ENCODE results near the gene SPTB.

The SPTB gene

DNA sequence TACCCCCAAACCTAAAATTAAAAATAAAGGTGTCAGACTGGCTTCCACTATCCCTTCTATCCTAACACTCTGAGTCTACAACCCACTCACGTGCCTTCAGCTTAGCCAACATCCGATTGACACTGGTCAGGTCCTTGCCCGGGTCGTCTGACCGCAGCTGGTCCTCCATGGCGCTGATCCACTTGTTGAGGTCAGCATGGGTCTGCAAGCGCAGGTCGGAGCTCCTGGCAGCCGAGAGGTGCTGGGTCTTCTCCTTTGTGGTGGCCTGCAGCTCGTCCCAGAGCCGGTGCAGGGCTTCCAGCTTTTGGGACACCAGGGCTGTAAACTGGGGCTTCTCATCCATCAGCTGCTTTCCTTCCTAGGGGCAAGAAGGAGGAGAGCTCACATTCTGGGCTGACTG, 97.5 kb downstream of the SPTB start:
- no peak for DNase-seq

DNA sequence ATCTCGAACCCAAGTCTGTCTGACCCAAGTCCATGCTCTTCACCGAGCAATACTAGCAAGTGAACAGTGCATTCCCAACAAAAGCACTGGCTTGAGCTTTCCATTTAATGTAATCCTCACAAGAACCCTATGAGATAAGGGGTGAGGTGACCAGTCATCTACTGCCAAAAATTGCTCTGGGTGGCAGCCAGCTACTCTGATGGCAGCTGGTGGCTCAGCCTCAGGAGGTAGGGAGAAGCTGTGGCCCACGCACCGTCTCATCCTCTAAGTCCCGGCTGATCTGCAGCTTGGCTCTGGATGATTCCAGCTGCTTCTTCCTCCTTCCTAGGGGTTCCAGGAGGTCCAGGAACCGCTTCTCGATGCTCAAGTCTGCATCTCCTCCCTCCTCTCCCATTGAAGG, 100.2 kb downstream of the SPTB start:
- DNase-seq = no peak

DNA sequence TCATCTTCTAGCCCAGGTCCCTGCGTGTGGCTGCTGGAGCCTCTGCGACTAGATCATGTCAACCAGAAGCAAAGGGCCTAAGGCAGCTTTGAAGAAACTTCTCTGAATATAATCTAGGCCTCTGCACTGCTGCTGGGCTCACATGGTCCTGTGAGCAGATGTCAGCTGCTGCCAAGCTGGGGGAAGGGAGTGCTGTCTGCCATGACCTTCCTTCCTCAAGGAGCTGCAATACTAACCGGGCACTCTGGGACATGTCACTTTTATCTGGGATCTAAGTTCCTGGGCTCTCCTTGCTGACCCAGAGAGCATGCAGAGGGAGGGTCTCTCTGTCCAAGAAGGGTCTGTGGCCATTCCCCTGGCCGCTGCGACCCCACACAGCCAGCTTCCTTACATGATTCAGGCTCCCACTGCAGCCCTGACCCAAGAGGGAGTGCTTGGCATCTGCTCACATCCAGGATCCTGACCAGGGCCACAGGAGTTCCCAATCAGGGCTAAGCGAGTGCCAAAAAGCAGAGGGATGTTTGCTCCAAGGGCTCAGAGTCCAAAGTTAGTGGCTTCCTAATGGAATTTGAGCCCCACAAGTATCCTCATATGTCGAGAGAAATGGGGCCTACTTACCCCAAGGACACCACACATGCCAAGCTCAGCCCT, 101.5 kb downstream of the SPTB start:
- no peak for DNase-seq

DNA sequence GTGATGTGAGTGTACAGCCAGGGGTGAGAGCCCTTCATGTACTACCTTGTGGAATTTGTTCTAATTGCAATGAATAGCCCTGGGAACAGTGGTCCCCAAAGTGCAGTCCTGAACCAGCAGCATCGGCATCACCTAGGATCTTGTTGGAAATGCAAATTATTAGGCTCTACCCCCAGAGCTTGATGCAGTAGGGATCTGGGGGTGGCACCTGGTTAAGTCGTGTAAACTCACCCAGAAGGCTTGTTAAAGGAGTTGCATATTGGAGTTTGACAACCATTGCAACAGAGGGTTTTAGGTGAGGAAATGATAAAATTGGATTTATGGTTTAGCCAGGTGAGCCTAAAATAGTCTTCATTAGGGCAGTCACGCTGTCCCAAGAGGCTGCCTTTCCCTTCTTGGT, 102.2 kb downstream of the SPTB start:
- DNase-seq = no peak

DNA sequence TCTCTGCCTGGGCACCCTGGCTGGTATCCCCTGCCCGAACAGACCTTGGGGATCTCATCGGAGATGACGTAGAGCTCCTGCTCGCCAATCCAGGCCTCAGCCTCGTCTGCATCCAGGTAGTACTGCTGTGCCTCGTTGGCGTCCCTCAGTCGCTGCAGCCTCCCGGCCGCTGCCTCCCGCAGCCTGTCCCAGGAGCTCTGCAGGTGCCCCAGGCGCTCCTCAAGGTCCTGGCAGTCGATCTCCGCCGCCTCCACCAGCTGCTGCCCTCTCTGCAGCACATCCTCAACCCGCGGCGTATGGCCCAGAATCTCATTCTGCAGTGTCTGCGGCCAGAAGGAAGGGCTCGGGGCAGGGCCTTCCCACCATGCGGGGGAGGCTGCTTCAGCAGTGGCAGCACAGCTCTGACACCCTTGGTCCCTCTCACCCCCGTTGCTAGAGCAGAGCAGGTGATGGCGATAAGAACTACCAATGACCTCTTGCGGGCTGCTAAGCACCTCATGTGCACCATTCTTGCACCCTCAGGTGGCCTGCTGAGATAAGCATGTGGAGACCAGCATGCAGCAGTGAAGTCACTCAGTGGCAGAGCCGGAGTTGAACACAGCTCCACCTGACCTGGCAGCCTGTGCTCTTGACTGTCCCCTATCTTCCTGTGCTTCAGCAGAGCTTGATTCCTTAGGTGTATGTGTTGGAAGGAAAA, 104.5 kb downstream of the SPTB start:
- DNase-seq = no peak

DNA sequence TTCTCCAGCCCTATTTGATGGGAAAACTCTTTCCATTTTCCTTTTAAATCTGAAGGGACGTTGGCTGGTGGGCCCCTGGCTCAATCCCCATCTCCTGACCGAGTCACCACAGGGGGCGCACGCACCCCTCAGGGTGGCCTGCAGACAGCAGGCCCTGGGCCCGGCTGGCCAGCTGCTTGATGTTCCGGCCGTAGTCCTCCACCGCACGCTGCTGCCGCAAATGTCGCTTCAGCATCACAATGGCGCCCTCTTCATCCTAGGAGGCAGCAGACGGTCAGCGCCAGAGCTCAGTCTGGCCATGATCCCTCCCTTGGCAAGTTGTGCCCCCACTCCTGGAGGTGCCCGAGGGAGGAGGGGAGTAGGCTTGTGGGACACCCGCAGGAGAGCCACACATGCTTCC, 105.4 kb downstream of the SPTB start:
- no peak for DNase-seq

DNA sequence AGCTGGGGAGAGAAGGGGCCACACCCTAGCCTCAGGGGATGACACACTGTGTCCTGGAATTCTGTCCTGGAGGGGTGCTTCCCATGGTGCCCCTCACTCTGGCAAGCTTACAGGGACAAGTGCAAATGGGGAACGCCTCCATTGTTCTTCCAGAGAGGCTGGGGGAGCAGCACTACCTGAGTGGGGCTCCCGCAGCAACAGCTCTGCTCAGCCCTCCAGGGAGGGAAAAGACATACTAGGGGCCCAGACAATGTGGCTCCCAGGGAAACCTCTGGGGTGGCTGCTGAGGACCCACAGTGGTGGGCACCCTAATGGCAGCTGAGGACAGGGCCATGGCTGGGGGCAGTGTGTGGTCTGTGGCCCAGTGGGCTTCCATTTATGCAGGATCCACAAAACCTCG, 106.1 kb downstream of the SPTB start:
- DNase-seq = no peak

DNA sequence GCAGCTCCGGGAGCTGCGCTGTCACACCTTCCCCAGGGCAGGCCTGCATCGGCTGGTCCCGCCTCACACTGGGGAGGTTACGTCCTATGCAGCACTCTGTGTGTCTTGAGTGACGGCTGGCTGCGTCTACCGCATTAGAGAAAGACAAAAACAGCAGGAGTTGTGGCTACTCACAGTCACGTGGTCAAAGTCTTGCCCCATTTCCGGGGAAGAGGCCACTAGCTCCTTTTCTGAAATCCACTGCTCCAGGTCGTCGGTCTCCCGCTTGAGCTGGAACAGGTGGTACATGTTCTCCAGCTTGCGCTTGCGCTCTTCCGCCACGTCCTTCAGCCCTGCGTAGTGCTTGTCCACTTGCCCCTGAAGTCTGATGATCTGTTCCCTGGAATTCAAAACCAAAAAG, 106.7 kb downstream of the SPTB start:
- DNase-seq = no peak

DNA sequence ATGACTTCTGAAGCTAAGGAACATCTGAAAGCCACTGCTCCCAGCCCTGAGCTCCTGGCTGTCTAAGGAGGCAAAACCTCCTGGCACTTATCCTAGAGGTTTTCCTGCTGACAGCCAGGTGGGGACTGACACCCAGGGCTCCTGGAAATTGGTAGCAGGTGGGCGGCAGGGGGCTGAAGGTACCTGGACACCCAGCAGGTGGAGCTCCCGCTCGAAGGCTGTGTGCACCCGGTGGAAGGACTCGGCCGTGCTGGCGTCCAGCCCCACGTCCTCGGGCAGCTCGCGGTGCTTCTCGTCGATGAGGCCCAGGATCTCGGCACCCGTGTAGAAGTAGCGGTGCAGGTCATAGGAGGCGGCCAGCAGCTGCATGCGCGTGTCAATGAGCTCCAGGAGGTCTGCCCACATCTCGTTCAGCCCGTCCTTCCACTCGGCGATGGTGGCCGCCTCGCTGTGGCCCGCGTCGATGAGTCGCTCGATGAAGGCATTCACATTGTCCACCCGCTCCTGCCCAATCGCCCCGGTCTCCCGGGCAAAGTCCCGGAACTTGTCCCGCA, 107.2 kb downstream of the SPTB start:
- DNase-seq = no peak

DNA sequence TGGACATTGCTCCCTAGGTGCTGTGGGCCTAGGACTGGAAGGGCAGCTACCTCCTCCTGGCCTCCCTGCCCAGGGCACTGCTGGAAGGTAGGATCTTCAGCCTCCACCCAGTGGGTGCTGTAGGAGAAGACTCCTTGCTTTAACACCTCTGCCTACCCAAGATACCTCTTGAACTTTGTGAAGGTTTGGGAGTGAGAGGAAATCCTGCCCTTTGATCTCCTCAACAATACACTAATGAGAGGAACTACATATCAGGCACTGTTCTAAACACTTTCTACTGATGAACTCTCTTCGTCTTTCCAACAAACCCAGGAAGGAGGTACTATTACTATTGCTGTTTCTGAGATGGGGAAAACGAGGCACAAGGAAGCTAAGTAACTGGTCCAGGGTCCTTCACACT, 108.5 kb downstream of the SPTB start:
- no peak for DNase-seq

DNA sequence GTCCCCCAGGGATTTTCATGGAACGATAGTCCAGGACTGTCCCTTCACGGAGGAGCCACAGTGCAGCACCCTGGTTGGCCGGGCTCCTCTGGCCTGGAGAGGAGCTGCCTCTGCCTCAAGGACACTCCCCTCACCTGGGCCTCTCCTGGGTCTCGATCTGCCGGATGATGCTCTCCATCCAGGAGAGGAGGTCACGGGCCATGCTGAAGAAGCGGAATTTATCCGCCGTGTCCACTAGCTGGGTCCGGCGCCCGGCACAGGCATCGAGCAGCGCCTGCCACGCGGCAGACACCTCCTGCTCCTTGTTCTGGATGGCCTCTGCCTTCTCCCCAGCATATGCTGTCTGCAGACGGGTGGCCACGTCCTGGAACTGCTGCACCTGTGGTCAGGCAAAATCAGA, 109.0 kb downstream of the SPTB start:
- DNase-seq = no peak

DNA sequence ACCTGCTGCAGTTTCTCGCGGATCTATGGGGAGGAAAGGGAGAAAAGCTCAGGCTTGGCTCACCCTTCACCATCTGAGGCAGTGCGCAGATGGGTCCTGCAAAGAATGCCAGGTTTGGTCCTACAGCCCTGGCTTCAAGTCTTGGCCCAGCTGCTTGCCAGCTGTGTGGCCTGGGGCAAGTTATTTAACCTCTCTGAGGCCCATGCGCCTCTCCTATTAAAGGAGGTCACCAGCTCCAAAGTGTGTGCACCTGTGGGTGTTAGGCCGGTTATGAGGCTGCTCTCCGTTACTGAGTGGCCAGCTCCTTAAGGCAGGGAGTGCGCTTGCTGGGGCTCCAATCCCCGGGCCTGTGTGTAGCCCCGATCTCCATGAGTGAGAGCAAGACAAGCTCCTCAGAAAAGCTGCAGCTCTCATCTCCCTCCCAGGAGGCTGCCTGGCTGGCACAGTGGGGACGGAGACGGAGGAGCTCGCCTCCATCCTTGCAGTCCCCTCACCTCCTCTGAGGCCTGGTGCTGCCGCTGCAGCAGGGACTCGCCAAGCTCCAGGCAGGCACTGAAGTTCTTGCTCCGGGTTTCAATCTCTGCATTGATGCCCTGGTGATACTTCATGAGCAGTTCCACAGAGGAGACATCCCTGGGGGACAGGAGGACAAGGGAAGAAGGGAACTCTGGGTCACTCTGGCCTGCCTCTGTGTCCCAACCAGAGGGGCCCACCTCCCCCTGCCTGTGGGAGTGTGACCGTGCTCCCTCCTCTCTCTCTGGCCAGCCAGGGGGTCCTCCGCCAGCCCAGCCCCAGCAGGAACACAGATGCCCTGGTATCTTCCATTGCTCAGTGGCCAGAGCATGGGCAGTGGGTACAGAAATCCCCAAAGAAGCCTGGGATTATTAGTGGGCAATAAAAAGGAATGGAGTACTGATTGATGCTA, 110.3 kb downstream of the SPTB start:
- no peak for DNase-seq

DNA sequence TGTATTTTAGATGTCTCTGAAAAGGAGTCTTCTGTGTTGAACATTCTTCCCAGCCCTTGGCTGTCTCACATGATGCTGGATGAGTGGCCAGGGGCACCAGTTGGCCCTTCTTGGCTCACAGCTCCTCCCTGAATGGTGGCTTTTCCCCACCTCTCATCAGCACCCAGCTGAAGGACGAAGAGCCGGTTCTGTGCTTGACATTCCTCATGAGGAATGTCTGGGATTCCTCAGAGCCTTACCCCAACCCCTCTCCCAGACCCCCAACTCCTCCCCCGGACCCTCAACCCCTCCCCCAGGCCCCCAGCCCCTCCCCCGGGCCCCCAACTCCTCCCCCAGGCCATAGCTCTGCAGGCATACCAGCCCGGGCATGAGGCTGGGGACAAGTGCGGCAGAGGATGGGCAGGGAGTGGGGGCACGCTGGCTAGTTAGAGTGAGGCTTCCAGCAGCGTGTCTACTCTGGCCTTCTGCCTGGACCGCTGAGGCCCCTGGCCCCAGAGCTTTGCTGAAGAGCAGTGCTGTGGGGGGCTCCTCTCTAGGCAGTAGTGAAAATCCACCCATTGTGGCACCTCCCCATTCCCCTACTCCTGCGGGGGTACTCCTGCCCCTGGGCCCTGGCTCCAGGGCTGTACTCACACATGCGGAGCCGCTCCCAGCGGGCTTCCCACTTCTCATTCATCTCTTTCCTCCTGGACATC, 111.2 kb downstream of the SPTB start:
- DNase-seq = no peak

DNA sequence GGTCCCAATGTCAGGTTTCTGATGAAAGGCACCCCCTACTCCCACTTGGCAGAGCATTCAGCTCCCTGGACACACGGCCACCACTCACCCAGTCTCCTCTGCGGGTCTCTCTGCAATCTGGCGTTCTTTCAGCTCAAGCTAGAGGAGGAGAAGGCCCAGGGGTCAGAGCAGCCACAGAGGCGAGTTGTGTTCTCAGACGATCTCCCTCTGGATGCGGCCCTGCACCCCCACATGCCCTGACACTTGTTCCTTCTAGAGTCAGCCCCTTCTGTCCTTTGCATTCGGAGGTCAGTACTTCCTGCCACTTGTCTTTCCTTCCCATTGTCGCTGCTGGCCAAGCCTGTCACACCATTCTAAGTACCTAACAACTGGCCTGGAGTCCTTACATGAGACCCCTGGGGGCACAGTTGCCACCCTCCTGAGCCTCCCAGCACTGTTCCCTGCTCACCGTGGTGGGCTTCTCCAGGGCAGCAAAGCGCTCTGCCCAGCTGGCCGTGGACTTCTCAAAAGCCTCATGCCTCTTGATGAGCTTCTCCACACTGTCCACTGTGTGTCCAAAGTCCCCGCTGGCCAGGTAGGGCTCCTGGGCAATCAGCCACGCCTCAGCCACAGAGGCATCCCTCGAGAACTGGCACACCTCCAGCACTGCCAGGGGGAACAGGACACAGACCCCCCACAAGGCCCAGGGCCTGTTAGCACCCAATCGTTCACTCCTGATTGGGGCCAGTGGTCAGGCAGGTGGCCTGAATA, 112.3 kb downstream of the SPTB start:
- DNase-seq = no peak

DNA sequence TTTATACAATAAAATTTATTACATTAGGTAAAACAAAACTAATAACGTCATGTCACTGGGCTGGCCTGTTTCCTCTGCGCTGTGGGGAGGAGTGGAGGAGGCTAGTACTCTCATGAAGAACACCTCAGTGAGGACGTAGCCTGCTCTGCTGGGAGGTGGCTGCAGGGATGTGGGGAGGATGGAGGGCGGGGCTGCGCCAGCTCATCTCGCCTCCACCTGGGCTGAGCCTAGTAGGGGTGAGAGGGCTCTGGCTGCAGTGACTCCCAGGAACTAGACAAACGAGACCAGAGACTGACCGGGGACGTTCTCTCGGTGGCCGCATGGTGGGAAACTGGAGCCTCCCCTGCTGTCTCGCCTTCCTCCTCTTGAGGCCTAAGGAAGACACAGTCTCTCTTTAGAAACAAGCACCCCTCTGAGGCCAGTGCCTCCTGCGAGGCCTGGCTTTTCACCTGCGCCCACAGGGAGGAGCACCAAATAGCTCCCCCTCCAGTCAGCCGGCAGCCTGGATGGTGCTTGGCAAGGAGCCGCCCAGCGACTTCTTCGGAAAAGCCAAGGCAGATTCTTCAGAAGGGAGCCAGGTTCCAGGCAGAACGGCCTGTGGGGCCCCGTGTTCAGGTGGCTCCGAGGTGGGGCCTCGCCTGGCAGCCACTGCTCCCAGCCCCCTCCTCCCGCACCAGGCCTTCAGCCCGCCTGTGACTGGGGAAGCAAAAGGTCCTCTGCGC, 113.1 kb downstream of the SPTB start:
- DNase-seq = no peak

DNA sequence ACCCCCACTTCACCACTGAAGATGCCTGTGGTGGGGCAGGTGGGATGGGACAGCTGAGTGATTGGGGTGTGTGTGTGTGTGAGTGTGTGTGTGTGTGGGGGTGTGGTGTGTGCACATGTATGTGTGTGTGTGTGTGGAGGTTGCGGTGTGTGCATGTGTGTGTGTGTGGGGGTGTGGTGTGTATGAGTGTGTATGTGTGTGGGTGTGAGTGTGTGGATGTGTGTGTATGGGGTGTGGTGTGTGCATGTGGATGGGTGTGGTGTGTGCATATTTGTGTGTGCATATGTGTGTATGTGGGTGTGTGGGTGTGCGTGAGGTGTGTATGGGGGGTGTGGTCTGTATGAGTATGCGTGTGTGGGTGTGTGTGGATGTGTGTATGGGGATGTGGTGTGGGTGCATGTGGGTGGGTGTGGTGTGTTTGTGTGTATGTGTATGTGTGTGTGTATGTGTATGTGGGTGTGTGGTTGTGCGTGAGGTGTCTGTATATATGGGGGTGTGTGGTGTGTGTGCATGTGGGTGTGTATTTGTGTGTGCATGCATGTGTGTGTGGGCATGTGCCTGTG, 113.9 kb downstream of the SPTB start:
- no peak for DNase-seq

DNA sequence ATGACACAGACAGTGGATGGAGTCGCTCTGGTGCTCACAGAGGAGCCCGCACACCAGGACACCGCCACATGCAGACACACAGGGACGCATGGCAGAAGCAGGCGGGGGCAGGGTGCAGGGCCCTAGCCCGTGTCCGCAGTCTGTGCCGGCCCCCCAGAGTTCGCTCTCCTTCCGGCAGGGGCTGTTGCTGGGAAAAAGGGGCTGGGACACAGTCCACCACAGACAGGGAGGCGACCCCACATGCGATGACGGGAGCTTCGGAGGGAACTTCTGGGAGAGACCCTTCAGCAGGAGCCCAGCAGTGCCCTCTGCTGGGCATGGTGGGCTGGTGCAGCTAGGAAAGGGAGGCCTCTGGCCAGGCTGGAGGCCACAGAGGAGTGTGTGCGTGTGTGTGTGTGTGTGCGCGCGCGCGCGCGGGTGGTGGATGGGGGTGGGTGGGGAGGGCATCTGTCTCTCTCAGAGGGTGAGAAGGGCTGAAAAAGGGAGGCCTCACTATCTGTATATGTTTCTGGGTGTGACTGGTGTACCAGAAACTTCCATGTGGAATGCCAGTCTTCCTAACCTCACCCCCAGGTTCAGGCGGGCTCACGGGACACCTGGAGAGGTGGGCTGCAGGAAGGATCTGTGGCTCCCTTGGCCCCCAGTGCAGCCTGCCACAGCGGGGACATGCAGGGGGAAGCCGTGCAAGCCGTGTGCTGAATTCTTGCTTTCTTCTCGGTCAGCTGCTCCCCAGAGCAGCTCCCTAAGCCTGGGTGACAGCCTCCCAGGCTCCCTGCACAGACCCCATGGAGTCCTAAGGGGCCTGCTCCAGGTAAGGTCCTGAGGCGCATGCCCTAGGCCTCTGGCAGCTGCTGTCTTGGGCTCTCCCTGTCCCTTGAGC, 114.8 kb downstream of the SPTB start:
- no peak for DNase-seq

DNA sequence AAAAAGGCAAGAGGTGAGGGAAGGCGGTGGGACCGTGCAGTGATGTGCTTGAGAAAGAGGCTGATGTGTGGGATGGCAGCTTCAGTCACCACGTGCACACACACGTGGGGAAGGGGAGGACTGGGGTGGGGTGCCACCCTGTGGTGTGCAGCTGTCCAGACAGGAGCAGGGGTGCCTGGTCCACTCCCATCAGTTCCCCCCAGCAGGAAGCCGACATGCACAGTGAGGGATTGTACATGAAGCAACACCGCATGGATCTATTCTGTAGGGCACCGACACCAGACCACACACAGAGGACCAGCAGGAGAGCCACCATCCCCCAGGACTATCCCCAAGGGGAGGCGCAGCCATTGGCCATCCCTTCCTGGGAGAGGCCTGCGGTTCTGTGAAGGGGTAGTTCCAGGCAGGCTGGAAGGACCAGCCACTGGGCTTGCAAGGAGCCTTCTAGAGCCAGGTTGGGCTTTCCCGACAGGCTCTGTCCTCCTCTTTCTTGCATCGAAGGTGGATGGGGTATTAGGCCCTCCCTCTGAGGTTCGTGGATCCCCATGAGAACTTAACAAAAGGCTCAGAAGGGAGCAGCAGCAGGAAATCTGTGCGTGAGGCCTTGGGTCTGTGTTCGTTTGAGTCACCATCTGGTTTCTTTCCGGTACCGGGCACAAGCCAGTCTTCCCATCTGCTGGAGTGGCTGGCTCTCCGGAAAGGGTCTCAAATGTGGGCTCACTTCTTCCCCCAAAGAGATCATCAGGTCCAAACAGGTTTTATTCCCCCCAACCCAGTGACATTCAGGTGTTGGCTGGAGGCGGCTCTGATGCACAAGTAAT, 115.7 kb downstream of the SPTB start:
- no peak for DNase-seq

DNA sequence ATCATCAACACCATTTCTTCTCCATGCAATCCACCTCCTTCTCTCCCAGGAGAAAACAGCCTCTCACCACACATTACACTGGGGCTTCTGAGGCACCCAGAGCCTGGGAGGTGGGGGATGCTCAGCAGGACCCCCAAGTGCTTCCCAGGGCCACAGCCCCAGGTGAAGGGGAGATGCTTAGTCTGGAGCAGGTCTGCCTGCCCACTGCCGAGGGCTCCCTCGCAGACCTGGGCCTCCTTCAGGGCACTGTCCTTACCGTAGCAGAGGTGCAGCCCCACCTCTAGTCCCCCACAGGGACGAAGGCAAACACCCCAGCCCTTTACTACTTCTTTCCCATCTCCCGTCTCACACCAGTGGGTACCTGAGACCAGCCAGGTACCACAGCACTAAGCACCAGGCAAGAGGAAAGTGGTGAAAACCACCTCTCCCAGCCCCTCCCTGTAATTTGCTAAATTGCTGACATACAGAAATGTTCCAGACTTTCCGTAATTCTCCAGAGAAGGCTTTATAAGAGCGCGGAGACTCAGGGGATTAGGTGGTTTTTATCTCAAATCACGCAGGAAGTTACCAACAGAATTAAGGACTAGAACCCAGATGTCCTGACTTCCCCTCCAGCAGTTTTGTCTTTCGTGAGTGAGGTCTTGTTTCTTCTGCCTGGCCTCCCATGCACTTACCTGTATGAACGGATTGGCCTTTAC, 116.5 kb downstream of the SPTB start:
- no peak for DNase-seq
